BLaER1 (cell line): ENCODE measurements around the gene MBD5.
"Not testable (repeated sequence)": the region's sequence is repeated elsewhere in the genome, so short reads cannot be mapped to it uniquely, and the experiment has no call there.

Experiments used
- H3K27ac ChIP-seq: shearing (Covaris generic); formaldehyde crosslinking; 2 replicates; pipeline ENCODE4 v1.8.1; 2022
- H3K27me3 ChIP-seq: shearing (Covaris generic); formaldehyde crosslinking; 2 replicates; pipeline ENCODE4 v1.8.1; 2022
- H3K36me3 ChIP-seq: shearing (Covaris generic); formaldehyde crosslinking; 2 replicates; pipeline ENCODE4 v1.8.1; 2022
- H3K4me1 ChIP-seq: shearing (Covaris generic); formaldehyde crosslinking; 2 replicates; pipeline ENCODE4 v1.8.1; 2022
- H3K4me2 ChIP-seq: shearing (Covaris generic); formaldehyde crosslinking; 2 replicates; pipeline ENCODE4 v1.8.1; 2022
- H3K4me3 ChIP-seq: shearing (Covaris generic); formaldehyde crosslinking; 2 replicates; pipeline ENCODE4 v1.8.1; 2022
- H3K9ac ChIP-seq: shearing (Covaris generic); formaldehyde crosslinking; 2 replicates; pipeline ENCODE4 v1.8.1; 2022
- H3K9me3 ChIP-seq: shearing (Covaris generic); formaldehyde crosslinking; 2 replicates; pipeline ENCODE4 v1.8.1; 2022
- H4K20me1 ChIP-seq: shearing (Covaris generic); formaldehyde crosslinking; 2 replicates; pipeline ENCODE4 v1.8.1; 2022
- Cebpa-rat ChIP-seq: shearing (Covaris generic); IDR thresholded peaks from 2 replicates; pipeline ENCODE4 v1.8.1; 2022

Gene MBD5

GRCh38 chr2:148021059-148021861 is at the start of gene MBD5:
MBD5 (plus strand) TSS chr2:148021091.
- peak within 1 kb of the TSS; percentile 90 for H3K27ac ChIP-seq
- peak within 1 kb of the TSS; percentile 87 for H3K9ac ChIP-seq
- peaks cover 56% of the 10 kb centered on the region for H4K20me1 ChIP-seq
- peaks cover 1% of the 10 kb centered on the region; the same call in 1 of the 2 replicates for H3K36me3 ChIP-seq
- no peaks in the 10 kb centered on the region for H3K27me3 ChIP-seq
- peak within 1 kb of the TSS; percentile 82 for H3K4me3 ChIP-seq
- H3K9me3 ChIP-seq = no peaks in the 10 kb centered on the region
- TF ChIP-seq Cebpa-rat = no peak
- H3K4me1 ChIP-seq = peaks cover 41% of the 10 kb centered on the region
- H3K4me2 ChIP-seq = peak within 1 kb of the TSS; percentile 94

- Histone ChIP-seq H4K20me1 (peaks cover 63% of the 10 kb centered on the region), H3K36me3 (peaks cover 24% of the 10 kb centered on the region), H3K4me1 (no peaks in the 10 kb centered on the region), H3K27me3 (no peaks in the 10 kb centered on the region), H3K27ac (no peak overlapping the region), H3K9ac (no peak overlapping the region), H3K4me3 (no peak overlapping the region), H3K9me3 (peaks cover 12% of the 10 kb centered on the region; the same call in 1 of the 2 replicates), H3K4me2 (no peak overlapping the region)
- no peak for TF ChIP-seq Cebpa-rat
Observed at GRCh38 chr2:147976102-147976501, 44.8 kb upstream of the MBD5 start.

GRCh38 chr2:147977679-147978078 is 43.2 kb upstream of the MBD5 start:
- Histone ChIP-seq H3K27ac (no peak overlapping the region), H3K4me3 (no peak overlapping the region), H3K4me1 (no peaks in the 10 kb centered on the region), H3K36me3 (peaks cover 23% of the 10 kb centered on the region), H3K27me3 (no peaks in the 10 kb centered on the region), H3K9me3 (peaks cover 12% of the 10 kb centered on the region; the same call in 1 of the 2 replicates), H3K4me2 (no peak overlapping the region), H4K20me1 (peaks cover 73% of the 10 kb centered on the region), H3K9ac (no peak overlapping the region)
- no peak for TF ChIP-seq Cebpa-rat

- no peak for TF ChIP-seq Cebpa-rat
- Histone ChIP-seq H3K4me2 (no peak overlapping the region), H3K9ac (no peak overlapping the region), H3K36me3 (peaks cover 17% of the 10 kb centered on the region), H3K4me3 (no peak overlapping the region), H3K27me3 (no peaks in the 10 kb centered on the region), H4K20me1 (peaks cover 79% of the 10 kb centered on the region), H3K27ac (no peak overlapping the region), H3K9me3 (peaks cover 12% of the 10 kb centered on the region; the same call in 1 of the 2 replicates), H3K4me1 (no peaks in the 10 kb centered on the region)
Observed at GRCh38 chr2:147980940-147981528, 39.9 kb upstream of the MBD5 start.

GRCh38 chr2:147989102-147989501 is 31.8 kb upstream of the MBD5 start:
- no peaks in the 10 kb centered on the region for H3K36me3 ChIP-seq
- no peaks in the 10 kb centered on the region for H3K4me1 ChIP-seq
- no peak overlapping the region for H3K4me2 ChIP-seq
- peaks cover 88% of the 10 kb centered on the region for H4K20me1 ChIP-seq
- no peak for TF ChIP-seq Cebpa-rat
- no peak overlapping the region for H3K27ac ChIP-seq
- no peaks in the 10 kb centered on the region for H3K9me3 ChIP-seq
- no peaks in the 10 kb centered on the region for H3K27me3 ChIP-seq
- no peak overlapping the region for H3K9ac ChIP-seq
- no peak overlapping the region for H3K4me3 ChIP-seq

GRCh38 chr2:147989809-147990403 is 31.0 kb upstream of the MBD5 start:
- no peak for TF ChIP-seq Cebpa-rat
- Histone ChIP-seq H3K4me1 (no peaks in the 10 kb centered on the region), H3K4me3 (no peak overlapping the region), H3K9ac (no peak overlapping the region), H3K36me3 (peaks cover 4% of the 10 kb centered on the region), H3K4me2 (no peak overlapping the region), H4K20me1 (peaks cover 81% of the 10 kb centered on the region), H3K27me3 (no peaks in the 10 kb centered on the region), H3K27ac (no peak overlapping the region), H3K9me3 (peaks cover 6% of the 10 kb centered on the region)

GRCh38 chr2:147994965-147995364 is 25.9 kb upstream of the MBD5 start:
- H3K4me2 ChIP-seq, H3K4me1 ChIP-seq, H3K27ac ChIP-seq, H3K4me3 ChIP-seq, H3K27me3 ChIP-seq, H3K9ac ChIP-seq: not testable (repeated sequence)
- H4K20me1 ChIP-seq = peaks cover 58% of the 10 kb centered on the region
- peaks cover 32% of the 10 kb centered on the region for H3K9me3 ChIP-seq
- H3K36me3 ChIP-seq = peaks cover 25% of the 10 kb centered on the region

- no peak overlapping the region for H3K27ac ChIP-seq
- H4K20me1 ChIP-seq = peaks cover 57% of the 10 kb centered on the region
- H3K4me1 ChIP-seq = no peaks in the 10 kb centered on the region
- peaks cover 25% of the 10 kb centered on the region for H3K36me3 ChIP-seq
- H3K9ac ChIP-seq = no peak overlapping the region
- peaks cover 38% of the 10 kb centered on the region for H3K9me3 ChIP-seq
- H3K4me2 ChIP-seq = no peak overlapping the region
- H3K27me3 ChIP-seq = no peaks in the 10 kb centered on the region
- no peak for TF ChIP-seq Cebpa-rat
- no peak overlapping the region for H3K4me3 ChIP-seq
Observed at GRCh38 chr2:147996828-147997227, 24.1 kb upstream of the MBD5 start.

GRCh38 chr2:147998203-147998602 is 22.7 kb upstream of the MBD5 start:
- no peak overlapping the region for H3K4me3 ChIP-seq
- H3K9ac ChIP-seq = no peak overlapping the region
- no peak for TF ChIP-seq Cebpa-rat
- peaks cover 43% of the 10 kb centered on the region for H4K20me1 ChIP-seq
- no peak overlapping the region for H3K4me2 ChIP-seq
- peaks cover 25% of the 10 kb centered on the region for H3K36me3 ChIP-seq
- peaks cover 52% of the 10 kb centered on the region for H3K9me3 ChIP-seq
- H3K27ac ChIP-seq = no peak overlapping the region
- H3K4me1 ChIP-seq = no peaks in the 10 kb centered on the region
- H3K27me3 ChIP-seq = no peaks in the 10 kb centered on the region

- Histone ChIP-seq H4K20me1 (peaks cover 37% of the 10 kb centered on the region), H3K4me1 (no peaks in the 10 kb centered on the region), H3K4me2 (no peak overlapping the region), H3K27me3 (no peaks in the 10 kb centered on the region), H3K4me3 (no peak overlapping the region), H3K9me3 (peaks cover 61% of the 10 kb centered on the region), H3K36me3 (peaks cover 28% of the 10 kb centered on the region), H3K27ac (no peak overlapping the region), H3K9ac (no peak overlapping the region)
- no peak for TF ChIP-seq Cebpa-rat
Observed at GRCh38 chr2:147999126-147999525, 21.8 kb upstream of the MBD5 start.
